Fibroblast of lung (primary cell): ENCODE results near the gene POLN.

Source experiments
- CTCF ChIP-seq, 2 donors: IDR thresholded peaks in 1 of 2; conservative IDR thresholded peaks in 1 of 2; 1 replicate in 1 of 2; 2 replicates in 1 of 2; pipeline ENCODE4 v1.5.1; 2011 to 2012; ENCODE audit warnings: low read length in 2 of 2, control low read depth in 1 of 2, inconsistent platforms in 1 of 2, low read depth in 1 of 2, mild to moderate bottlenecking in 1 of 2
- EZH2 ChIP-seq: IDR thresholded peaks from 2 replicates; pipeline ENCODE4 v1.5.1; 2012; ENCODE audit warnings: low read length, control low read depth, mild to moderate bottlenecking; ENCODE audit errors: missing control alignments

- no peak for TF ChIP-seq CTCF (conservative IDR thresholded peaks at IDR 0.05 in 1 of 2, IDR thresholded peaks at IDR 0.05 in 1 of 2; ENCODE audit: low read depth in 1 of 2, low read length in 2 of 2)
- TF ChIP-seq EZH2 = no peak
These were observed 198.4 kb downstream of the POLN start for GRCh38 chr4:2043396-2044118.
